WERI-Rb-1 (cell line): ENCODE data around the gene PDCD2.
A peak's percentile ranks its signal among the peaks of the same experiment; 100 is the strongest.

Experiments used
- DNase-seq: peaks from one replicate; pipeline ENCODE4 v3.0.0-alpha.2; 2020
- H3K27ac ChIP-seq: fragments of 250-450 bp; sonication (Bioruptor Pico); 2 replicates; pipeline ENCODE4 v1.5.1; 2020; ENCODE audit warnings: mild to moderate bottlenecking, moderate library complexity
- H3K27me3 ChIP-seq: fragments of 250-450 bp; sonication (Bioruptor Pico); 2 replicates; pipeline ENCODE4 v1.5.1; 2021; ENCODE audit warnings: mild to moderate bottlenecking, low read depth, moderate library complexity; ENCODE audit not compliant: insufficient read depth, severe bottlenecking
- H3K36me3 ChIP-seq: fragments of 250-450 bp; sonication (Bioruptor Pico); 2 replicates; pipeline ENCODE4 v1.5.1; 2020; ENCODE audit warnings: mild to moderate bottlenecking, moderate library complexity
- H3K4me3 ChIP-seq: 2 replicates; pipeline ENCODE4 v1.5.1; 2011; ENCODE audit warnings: low read depth, mild to moderate bottlenecking, control low read depth, low read length
- H3K9me3 ChIP-seq: fragments of 250-450 bp; sonication (Bioruptor Pico); 2 replicates; pipeline ENCODE4 v1.5.1; 2021; ENCODE audit warnings: mild to moderate bottlenecking, moderate library complexity; ENCODE audit not compliant: severe bottlenecking
- CTCF ChIP-seq: IDR thresholded peaks from 2 replicates; pipeline ENCODE4 v1.5.1; 2011; ENCODE audit warnings: low read depth, mild to moderate bottlenecking, control low read depth, inconsistent platforms, low read length

Gene PDCD2

GRCh38 chr6:170572704-170573466 is 11.6 kb downstream of the PDCD2 start:
- H3K9me3 ChIP-seq: no peaks in the 10 kb centered on the region
- H3K36me3 ChIP-seq: peaks cover 59% of the 10 kb centered on the region
- no peak for TF ChIP-seq CTCF
- no peaks in the 10 kb centered on the region for H3K27me3 ChIP-seq
- no peak overlapping the region for H3K27ac ChIP-seq
- no peak for DNase-seq
- H3K4me3 ChIP-seq: no peak overlapping the region

GRCh38 chr6:170564936-170565530 is 19.4 kb downstream of the PDCD2 start:
- DNase-seq: no peak
- TF ChIP-seq CTCF: no peak
- H3K36me3 ChIP-seq: peaks cover 57% of the 10 kb centered on the region
- no peak overlapping the region for H3K4me3 ChIP-seq
- no peaks in the 10 kb centered on the region for H3K27me3 ChIP-seq
- no peaks in the 10 kb centered on the region for H3K9me3 ChIP-seq
- H3K27ac ChIP-seq: no peak overlapping the region

- Histone ChIP-seq H3K27ac (no peak overlapping the region), H3K27me3 (no peaks in the 10 kb centered on the region), H3K4me3 (no peak overlapping the region), H3K36me3 (peaks cover 55% of the 10 kb centered on the region), H3K9me3 (no peaks in the 10 kb centered on the region)
- no peak for TF ChIP-seq CTCF
- DNase-seq: no peak
Observed at GRCh38 chr6:170561555-170561954, 22.9 kb downstream of the PDCD2 start.

- DNase-seq: no peak
- Histone ChIP-seq H3K27me3 (no peaks in the 10 kb centered on the region), H3K9me3 (no peaks in the 10 kb centered on the region), H3K4me3 (peak overlapping the region; percentile 98), H3K27ac (no peak overlapping the region), H3K36me3 (peaks cover 30% of the 10 kb centered on the region)
- no peak for TF ChIP-seq CTCF
Observed at GRCh38 chr6:170555305-170555704, 29.1 kb downstream of the PDCD2 start.

- H3K27me3 ChIP-seq: no peaks in the 10 kb centered on the region
- H3K27ac ChIP-seq: peak overlapping the region; percentile 81
- no peaks in the 10 kb centered on the region for H3K9me3 ChIP-seq
- peaks cover 32% of the 10 kb centered on the region for H3K36me3 ChIP-seq
- no peak for DNase-seq
- H3K4me3 ChIP-seq: peak overlapping the region; percentile 98
- TF ChIP-seq CTCF: no peak
Observed at GRCh38 chr6:170554796-170555137, 29.7 kb downstream of the PDCD2 start.
